GM21576 (cell line): ENCODE measurements around the gene HOMER1.

Source experiments
- ATAC-seq: cut with Tn5 transposase; IDR thresholded peaks from one replicate; pipeline ENCODE4 v1.9.1; 2021; ENCODE audit warnings: mild to moderate bottlenecking, moderate library complexity; ENCODE audit not compliant: unreplicated experiment

Gene HOMER1, protein sequence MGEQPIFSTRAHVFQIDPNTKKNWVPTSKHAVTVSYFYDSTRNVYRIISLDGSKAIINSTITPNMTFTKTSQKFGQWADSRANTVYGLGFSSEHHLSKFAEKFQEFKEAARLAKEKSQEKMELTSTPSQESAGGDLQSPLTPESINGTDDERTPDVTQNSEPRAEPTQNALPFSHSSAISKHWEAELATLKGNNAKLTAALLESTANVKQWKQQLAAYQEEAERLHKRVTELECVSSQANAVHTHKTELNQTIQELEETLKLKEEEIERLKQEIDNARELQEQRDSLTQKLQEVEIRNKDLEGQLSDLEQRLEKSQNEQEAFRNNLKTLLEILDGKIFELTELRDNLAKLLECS

DNA sequence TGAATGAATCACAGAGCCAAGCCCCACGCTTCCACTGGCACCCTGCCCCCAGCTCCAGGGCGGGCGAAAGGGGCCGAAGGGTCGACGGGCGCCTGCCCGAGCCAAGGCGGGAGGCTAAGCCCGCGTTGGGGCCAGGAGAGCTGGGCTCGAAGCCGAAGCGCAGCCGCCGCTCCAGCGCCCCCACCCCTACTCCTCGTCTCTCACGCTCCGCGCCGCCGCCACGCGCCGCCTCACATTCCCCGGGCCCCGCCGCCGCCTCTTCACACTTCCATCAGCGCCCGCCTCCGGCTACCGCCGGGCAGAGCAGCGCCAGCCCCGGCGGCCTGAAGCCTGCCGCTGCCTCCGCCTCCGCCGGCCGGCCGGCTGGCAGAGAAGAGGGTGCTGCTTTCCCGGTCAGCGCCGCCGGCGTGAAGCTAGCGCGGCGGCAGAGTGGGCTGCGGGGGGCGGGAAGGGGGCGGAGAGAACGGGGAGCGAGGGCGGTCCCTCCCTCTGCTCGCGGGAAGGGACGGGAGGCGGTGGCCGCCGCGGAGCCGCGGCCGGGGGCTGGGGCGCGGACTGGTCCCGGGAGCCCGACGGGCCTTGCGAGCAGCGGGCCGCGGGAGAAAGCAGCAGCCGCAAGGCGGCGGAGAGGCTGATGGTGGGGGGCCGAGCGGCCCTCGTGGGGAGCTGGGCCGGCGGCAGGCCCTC is at the start of gene HOMER1:
Gene HOMER1, minus strand, starts transcription at position 431 of the 687 bp plus-strand sequence. CDS start 1,360 bp downstream, outside the sequence.
- ATAC-seq, result peak; percentile 52

DNA sequence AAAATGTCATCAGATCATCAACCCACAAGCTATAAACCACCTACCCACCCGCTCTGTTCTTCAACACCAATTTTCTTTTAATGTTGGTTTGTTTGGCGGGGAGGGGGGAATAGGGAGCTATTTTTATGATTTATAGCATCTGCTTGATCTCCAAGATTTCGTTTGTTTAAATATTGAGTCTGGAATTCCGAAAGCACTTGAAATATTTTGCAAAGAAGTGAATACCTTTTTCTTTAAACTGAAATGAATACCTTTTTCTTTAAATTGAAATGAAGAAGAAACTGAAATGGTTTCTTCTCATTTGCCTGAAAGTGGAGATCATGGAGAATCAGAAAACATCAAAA is 49.3 kb upstream of the HOMER1 start:
- ATAC-seq, result no peak

DNA sequence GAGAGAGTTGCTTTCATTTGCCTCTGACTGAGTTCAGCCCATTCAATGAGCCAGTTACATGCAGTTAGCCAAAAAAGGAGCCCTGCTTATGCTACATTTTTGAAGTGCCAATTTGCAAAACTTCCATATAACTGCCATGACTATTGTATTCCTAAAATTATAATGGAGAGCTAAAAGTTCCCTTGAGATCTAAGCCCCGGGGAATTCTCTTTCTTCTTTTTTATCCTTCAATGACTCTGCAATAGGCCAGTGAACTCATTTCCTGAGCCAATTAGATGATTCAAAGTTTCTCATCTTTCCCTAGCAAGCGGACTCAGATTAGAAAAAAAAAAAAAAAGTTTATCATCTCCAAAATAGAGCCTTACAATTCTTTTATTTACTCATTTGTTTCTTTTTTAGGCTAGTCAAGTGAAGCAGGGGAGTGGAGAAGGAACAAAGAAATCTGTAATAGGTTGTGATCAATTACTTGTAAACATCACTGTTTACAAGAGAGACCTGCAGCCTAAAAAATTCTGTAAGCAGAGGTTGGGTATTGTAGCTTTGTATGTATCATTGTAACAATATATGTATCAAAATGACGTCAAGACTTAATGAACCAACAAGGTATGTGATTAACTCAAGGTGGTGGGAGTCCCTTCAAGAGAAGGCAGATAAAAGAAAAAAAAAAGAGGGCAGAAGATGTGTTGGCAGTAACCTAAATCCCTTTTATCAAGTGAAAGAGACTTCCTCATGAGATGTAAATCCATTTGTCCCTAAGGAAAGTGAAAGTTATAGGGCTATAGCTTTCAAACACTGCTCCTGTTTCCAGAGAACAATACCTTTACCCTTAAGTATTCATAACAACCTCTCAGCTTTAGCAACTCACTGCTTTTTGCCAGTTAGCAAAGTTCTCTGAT is 48.7 kb upstream of the HOMER1 start:
- ATAC-seq, result no peak

DNA sequence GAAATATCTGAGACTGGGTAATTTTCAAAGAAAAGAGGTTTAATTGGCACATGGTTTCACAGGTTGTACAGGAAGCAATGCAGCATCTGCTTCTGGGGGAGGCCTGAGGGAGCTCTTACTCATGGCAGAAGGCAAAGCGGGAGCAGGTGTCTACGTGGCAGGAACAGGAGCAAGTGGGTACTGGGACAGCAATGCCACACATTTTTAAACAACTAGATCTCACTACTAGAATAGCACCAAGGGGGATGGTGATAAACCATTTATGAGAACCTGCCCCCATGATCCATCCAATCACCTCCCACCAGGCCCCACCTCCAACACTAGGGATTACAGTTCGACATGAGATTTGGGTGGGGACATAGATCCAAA is 47.6 kb upstream of the HOMER1 start:
- ATAC-seq, result peak; percentile 36

DNA sequence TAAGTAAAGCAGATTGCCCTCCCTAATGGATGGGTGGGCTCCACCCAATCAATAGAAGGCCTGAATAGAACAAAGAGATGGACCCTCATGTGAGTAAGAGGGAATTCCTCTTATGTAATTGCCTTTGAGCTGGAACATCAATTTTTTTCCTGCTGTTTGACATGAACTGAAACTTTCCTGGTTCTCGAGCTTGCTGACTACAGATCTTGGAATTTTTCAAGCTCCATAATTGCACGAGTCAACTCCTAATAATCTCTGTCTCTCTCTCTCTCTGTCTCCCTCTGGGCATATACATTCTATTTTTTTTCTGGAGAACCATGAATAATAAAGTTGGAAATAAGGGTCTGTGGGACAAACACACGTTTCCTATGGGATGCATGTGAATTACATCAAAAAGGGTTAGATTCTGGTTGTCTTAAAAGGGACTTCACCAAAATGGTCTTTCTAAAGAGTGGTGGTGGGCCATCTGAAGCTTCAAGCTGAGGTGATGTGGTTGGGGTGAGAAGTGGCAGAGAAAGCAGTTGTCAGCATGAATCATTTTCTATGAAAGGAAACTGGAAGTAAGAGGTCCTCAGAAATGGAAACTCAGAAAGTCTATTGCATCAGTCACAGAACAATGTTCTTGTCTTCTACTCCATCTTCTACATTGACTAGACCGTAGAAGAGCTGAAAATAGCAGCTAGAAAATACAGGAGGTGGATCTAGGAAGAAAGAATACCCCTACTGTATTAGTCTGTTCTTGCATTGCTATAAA is 47.0 kb upstream of the HOMER1 start:
- ATAC-seq, result peak; percentile 78

DNA sequence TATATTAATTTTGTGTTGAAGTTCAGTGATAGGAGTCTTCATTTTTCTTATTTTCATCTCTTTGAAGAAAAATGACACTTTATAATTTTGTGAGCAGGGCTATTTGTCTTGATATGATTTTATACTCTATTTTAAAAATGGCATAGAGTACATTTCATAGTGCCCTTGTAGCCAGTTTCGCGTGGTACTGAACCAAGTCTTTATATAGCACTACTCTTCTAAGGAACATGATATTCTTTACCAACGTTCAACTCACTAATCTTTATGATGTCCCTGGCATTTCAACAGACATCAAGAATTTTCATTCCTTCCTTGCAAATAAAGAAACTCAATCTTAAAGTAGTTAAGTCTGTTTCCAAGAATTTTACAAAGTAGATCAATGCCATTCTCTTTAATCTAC is 41.5 kb upstream of the HOMER1 start:
- ATAC-seq, result no peak

DNA sequence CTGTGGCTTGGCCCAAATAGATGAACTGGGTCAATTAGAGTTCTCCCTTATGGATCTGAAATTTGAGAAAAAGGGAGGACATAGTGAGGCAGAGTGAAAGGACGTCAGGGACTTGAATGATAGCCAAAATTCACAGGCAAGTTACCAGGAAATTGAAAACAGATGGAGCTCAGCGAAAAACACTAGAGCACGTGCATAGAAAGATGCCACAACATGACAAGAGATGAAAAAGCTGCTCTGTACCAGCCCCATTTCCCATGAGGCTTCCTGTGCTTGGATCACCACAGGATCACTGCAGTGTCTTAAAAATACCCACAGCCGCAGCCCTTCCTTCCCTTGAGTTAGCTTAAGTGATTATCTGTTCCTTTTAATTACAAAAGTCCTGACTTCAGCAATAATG is 39.0 kb upstream of the HOMER1 start:
- no peak for ATAC-seq

DNA sequence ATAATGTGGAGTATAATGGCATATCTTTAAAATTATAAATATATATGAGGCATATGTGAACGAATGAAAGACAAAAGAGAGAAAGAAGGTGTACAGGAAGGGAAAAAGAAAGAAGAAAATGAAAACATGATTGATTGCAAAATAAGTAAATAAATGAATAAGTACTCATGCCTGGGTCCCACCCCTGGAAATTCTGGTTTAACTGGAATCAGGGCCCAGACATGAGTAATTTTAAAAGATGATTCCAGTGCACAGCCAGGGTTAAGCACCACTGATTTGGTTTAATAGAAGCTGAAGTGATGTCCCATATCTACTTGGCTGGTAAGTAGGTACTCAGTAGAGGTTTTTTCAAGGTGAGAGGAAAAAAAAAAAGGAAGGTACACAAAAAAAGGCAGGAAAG is 34.0 kb upstream of the HOMER1 start:
- ATAC-seq, result no peak

DNA sequence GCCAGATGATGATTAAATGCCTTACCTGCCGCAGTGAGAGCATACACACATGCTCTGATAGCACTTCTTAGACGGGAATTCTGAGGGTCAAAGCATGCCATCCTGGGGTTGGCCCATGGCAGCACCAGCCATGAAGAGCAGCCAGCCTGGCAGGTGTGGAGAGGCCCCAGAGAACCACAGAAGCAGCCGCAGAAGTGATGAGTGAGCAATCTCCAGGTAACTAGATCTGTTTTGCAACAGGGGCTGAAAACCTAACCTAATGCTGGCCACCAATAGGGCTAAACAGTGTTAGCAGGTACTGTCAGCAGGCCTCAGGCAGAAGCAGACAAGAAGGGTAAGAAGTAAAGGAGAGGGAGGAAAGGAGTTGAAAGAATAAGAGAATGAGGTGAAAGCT is 33.5 kb upstream of the HOMER1 start:
- no peak for ATAC-seq

DNA sequence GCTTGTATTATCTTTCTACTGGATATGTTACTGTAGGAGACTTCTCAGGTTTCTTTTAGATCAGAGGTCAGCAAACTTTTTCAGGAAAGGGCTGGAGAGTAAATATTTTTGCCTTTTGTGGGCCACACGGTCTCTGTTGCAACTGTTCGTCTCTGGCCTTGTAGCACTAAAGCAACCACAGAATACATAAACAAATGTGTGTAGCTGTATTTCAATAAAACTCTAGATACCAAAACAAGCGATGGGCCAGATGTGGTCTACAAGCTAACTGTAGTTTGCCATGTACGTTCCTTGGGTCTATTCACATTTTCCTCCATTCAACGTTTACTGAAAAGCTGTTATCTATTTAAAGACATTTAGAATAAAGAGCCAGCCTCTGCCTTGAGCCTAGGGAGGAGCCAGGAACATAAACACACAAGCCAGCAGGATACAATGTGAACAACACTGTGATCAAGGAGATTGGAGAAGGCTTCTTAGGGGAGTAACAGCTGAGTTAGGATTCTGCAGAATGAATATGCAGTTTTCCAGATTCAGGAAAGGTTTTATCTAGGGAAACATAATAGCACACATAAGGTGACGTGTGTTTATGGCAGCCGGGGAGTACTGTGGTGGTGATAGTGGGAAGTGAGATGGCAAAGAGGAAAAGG is 33.0 kb upstream of the HOMER1 start:
- no peak for ATAC-seq

DNA sequence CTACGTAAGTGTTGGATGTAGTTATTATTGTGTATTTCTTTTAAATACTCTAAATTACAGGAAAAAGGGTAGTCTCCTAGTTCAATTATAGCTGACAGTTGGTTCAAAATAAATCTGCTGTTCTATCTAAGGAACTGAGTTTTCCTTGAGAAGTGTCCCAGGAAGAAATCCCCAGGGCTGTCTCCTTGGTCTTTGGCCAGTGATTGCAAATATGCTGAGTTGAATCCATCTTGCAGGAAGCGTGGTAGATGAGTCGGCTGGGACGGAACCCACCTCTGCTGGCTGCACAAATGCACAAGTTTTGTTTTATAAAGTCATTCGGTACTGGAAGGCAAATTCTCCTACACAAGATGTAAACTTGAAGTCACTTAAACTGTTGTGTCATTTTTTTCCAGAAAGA is 30.2 kb upstream of the HOMER1 start:
- ATAC-seq, result no peak

DNA sequence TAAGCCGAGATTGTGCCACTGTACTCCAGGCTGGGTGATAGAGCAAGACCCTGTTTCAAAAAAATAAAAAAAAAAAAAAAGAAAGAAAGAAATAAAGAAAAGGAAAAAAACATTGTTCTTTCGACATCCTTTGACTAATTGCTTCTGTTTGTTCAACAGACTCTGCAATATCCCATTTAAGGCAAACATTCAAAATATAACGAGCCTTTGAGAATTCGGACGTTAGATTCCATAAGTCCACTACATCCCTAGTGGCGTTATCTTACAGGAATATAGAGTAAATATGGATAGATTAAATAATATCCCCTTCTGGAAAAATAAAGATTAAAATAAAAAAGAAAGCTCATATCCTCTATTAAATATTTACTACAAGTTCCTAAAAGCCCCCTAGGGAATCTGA is 27.0 kb upstream of the HOMER1 start:
- ATAC-seq, result no peak

DNA sequence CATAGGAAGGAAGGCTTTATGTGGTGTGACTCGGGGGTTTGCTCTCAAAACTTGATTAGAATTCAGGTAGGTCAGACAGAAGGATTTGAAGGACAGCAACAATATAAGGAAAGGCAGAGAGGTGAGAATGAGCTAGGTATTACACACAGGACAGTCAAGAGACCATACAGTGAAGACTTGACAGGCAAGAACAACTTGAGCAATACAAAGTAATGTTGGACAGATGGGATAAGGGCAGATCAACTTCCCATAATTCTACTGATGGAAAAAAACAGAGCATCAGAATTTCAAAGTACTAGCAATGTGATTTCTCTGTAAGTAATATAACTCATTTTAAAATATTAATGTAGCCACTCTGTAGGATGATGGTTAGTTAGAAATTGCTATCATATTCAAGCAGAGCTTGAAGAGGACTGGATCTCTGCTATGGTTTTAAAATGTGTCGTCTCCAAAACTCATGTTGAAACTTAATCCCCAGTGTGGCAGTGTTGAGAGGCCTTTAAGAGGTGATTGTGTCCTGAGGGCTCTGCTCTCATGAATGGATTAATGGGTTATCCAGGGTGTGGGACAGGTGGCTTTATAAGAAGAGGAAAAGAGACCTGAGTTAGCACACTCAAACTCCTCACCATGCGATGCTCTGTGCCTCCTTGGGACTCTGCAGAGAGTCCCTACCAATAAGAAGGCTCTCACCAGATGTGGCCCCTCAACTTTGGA is 22.4 kb upstream of the HOMER1 start:
- no peak for ATAC-seq

DNA sequence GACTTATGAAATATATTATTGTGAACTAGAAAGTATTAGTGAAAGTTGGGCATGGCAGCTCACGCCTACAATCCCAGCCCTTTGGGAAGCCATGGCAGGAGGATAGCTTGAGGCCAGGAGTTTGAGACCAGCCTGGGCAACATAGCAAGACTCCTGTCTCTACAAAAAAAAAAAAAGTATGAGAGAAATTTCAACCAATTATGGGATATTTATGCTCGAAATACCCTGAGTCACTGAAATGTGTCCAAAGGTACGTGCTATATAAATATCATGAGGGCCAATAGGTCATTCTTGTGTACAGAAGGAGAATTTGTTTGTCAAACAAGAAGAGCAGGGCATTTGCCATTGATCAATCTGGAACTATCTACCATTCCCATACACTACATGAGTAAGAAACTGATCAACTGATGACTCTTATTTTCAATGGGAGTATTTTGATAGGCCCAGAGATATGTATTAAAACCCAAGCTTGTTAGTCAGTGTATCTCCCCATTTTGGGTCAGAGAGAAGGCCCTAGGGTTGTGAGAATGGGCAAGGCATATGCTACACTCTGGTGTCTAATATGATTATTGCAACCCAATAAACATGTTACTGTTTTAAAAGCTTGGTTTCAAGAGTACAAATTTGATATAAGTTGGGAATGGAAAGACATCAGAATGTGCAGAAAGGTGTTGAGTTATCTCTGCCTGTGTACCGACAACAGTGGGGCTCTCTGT is 21.7 kb upstream of the HOMER1 start:
- no peak for ATAC-seq

DNA sequence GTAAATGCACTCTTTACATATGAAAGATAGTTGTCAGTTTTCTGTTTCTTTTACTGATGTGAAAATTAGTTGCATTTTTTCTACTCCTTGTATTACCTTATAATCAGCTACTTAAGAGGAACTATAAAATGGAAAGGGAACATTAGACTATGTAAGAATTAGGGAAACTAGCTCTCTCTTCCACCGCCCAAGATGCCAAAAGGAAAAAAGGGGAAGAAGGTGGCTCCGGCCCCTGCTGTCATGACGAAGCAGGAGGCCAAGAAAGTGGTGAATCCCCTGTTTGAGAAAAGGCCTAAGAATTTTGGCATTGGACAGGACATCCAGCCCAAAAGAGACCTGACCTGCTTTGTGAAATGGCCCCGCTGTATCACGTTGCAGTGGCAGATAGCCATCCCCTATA is 15.2 kb upstream of the HOMER1 start:
- ATAC-seq, result no peak

DNA sequence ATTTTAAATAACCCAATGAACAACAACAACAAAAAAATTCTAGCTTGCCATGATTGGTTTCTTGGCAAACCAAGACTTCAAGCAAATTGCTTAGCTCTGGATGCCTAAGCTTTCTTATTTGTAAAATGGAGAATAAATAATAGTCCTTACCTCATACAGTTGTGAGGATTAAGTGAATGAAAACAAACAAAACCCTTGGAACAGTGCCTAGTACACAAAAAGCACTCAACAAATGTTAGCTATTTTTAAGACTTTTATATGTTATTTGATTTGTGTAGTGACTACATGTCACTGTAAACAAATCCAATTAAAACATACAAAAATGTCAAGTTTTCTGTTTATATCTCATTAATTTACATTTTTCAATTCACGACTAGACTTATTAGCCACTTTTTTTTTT is 13.5 kb upstream of the HOMER1 start:
- ATAC-seq, result no peak

DNA sequence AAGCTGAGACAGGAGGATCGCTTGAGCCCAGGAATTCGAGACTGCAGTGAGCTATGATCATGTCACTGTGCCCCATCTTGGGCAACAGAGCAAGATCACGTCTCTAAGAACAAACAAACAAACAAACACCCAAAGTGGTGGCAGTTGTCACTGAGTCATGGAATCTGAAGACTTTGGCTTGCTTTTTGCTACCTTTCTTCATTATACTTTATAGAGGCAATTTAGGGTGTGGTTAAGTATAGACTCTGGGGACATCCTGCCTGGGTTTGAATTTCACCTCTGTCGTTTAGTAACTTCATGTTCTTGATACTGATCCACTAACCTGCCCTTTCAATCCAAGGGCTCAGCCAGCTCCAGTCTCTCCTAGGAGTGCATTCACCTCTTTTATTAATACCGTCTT is 13.0 kb upstream of the HOMER1 start:
- no peak for ATAC-seq

DNA sequence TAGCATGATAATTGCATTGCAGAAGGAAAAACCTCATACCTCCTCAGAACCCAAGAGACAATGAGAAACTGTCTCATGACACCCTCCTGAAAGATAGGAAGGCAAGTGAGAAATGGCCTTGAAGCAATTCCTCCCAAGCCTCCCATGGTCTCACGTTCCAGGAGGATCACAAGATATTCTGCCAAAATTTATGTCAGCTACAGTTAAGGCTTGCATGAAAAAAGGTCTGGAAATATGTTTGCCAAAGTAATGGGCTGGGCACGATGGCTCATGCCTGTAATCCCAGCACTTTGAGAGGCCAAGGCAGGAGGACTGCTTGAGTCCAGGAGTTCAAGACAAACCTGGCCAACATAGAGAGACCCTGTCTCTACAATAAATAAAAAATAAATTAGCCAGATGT is 12.6 kb upstream of the HOMER1 start:
- no peak for ATAC-seq

DNA sequence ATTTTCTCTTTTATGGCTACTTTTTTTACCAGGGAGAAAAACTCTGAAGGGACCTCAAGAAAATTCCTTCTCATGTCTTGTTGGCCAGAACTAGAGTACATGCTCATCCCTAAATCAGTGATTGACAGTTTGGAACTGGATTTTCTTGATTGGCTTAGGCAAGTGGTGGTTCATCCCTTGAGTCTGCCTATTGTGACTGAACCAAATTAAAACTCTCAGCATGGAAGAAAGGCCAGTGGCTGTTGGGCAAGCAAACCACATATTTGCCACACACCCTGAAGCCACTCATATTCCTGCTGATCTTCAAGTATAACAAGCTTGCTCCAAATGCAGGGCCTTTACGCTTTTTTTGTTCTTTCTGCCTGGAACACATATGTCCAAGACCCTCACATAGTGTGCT is 7.2 kb upstream of the HOMER1 start:
- ATAC-seq, result no peak
